CD4-positive, alpha-beta T cell treated with Interleukin-10 for 1 hour (primary cell): Measurements from ENCODE around the gene FRAT2.

Experiments
- DNase-seq: peaks from one replicate; pipeline ENCODE4 v3.0.0-alpha.2; 2020

FRAT2 gene, protein sequence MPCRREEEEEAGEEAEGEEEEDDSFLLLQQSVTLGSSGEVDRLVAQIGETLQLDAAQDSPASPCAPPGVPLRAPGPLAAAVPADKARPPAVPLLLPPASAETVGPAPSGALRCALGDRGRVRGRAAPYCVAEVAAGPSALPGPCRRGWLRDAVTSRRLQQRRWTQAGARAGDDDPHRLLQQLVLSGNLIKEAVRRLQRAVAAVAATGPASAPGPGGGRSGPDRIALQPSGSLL

DNA sequence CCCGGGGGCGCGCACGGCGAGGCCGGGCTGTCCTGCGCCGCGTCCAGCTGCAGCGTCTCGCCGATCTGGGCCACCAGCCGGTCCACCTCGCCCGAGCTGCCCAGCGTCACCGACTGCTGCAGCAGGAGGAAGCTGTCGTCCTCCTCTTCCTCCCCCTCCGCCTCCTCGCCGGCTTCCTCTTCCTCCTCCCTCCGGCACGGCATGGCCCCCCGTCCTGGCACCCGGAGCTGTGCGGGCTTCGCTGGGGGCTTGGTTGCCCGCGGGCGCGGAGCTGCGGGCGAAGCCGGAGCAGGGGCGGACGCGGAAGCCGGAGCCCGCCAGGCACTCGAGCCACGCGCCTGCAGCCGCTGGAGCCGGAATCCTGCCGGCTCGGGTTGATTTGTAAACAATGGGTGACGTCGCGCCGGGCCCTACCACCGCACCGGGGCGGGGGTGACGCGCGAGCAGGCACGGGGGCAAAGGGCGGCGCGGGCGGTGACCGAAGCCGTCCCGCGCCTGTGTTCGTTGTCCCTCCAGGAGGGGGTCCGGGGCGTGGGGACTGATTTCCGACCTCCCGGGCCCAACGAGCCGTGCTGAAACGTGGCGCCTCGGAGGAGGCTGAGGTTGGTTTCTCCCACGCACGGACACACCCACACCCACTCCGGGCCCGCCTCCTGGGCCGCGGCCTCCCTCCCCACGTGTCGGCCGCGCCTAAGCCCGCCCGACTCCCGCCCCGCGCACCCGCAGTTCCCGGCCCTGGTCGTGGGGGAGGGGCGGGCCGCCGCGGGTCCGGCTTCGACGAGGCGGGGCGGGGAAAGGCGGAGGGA is at the start of gene FRAT2:
Gene FRAT2, minus strand, starts transcription at position 360 of the 806 bp plus-strand sequence. Its CDS starts 157 bp downstream, at position 203.
- peak; percentile 90 for DNase-seq

DNA sequence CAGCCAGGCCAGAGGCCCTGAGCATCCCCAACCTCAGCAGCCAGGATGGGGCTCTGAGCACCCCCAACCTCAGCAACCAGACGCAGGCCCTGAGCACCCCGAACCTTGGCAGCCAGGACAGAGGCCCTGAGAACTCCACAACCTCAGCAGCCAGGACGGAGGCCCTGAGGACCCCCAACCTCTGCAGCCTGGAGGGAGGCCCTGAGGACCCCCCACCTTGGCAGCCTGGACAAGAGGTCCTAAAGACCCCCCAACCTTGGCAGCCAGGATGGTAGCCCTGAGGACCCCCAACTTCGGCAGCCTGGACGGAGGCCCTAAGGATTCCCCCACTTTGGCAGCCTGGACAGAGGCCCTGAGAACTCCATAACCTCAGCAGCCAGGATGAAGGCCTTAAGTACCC is 49.6 kb upstream of the FRAT2 start:
- no peak for DNase-seq

DNA sequence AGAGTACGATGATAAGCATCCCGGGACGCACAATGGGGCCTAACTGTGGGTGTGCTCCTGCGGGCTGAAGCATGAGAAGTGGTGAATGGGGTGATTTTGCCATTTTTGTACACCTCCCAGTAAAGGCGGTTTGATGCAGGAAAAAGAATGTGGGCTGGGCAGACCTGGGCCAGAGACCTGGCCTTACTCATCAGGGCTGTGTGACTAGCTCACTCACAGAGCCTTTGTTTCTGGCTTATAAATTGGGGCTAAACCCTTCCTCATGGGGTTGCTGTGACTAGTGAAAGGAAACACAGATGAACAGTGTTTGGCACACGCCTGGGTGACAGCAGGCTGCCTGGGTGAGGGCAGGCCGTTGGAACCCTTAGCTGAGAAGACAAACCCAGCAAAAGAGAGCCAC is 48.6 kb upstream of the FRAT2 start:
- no peak for DNase-seq

DNA sequence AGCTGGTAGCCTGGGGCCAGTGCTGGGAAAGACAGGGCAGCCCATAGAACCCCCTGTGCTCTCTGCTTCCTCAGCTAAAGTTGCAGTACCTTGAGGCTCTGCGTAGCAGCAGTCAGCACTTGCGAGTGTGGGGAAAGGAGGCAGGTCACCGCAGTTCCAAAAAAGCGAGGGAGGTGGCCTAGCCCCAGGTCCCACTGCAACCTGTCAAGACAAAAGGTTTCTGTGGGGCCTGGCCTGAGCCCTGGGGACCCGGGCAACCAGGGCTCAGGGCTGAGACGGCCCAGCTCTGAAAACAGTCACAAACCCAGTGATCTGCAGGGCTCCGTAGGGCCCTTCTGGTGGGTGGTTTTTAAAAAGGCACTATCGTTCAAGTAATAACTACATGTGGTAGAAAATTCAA is 47.1 kb upstream of the FRAT2 start:
- no peak for DNase-seq

DNA sequence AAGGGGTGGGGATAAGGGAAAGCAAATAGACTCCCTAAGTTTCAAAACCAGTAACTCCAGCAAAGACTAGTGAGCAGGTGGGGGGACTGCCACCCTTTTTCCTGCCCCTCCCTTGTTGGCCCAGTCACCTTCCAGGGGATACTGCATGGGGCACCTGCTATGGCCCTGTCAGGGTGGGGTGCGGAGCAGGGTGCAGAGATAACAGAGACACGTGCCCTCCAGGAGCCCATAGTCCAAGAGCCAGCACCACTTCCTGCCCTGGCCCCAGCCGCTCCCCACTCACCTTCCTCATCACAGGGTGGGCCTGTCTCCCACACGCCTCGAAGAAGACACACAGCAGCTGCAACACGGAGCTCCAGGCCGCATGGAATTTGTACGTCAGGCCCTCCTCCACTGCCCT is 46.0 kb upstream of the FRAT2 start:
- no peak for DNase-seq

DNA sequence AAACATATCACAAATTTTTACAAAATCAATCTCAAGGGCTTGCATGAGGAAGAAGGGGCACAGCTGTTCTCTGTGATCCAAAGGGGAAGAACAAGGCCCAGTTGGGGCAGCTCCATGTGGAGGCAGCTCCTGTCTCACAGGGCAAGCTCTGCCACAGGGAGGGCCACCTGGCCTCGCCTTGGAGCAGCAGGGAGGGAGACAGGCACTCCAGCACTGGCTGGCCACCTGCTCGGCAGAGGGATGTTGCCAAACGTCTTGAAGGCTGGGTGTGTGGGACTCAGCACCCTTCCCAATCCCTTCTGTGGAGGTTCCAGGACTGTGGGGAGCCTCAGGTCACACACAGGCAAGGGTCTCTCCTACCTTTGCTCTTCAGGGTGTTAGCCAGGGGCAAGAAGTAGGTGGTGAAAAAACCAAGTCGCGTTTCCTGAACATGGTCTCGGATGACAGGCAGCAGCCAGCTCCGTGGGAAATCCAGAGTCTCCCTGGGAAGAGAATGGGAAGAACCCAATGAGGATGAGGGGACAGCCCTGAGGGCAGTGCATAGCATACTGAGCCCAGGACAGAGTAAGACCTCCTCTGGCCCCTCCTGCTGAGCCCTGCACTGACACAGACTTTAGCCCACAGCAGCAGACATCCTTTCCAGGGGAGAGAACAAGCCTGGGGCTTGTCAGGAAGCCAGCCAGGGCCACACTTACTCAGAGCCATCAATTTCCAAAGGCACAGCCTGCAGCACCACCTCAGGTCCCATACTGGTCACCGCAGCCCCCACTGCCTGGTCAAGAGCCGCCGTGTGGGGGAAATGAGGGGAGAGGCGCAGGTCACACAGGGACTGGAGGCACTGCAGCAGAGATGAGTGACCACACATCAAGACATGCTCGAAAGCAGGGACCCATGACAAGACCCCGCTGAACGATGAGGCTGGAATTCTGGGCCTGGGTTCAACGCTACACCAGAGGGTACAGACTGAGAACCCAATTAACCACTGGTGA is 44.7 kb upstream of the FRAT2 start:
- DNase-seq: no peak

DNA sequence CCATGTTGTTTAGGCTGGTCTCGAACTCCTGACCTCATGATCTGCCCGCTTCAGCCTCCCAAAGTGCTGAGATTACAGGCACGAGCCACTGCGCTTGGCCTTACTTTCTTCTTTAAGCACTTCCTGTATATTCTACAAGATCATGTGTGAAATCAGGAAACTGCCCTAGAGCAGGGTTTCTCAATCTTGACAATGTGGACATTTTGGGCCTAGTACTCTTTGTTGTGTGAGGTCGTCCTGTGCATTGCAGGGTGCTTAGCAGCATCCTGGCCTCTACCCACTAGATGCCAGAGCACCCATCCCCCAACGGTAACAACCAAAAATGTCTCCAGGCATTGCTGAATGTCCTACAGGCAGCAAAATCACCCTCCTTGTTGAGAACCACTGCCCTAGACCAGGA is 41.9 kb upstream of the FRAT2 start:
- no peak for DNase-seq

DNA sequence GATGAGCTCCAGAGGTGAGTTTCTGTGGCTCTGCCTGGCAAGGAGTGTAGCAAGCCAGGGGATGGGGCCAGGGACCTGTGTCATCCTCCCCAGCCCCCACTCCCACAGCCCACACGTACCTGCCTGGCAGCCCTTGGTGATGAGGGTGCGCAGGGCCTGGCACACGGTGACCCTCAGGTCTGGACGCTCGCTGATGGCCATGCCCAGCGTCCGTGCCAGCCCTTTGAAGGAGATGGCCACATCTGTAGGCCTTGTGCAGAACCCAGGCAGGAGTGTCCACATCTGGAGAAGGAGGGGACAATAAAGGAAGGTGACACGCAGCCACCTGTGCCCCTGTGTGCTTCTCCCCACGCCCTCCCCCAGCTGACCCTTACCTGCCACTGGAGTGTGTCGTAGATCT is 38.9 kb upstream of the FRAT2 start:
- no peak for DNase-seq

DNA sequence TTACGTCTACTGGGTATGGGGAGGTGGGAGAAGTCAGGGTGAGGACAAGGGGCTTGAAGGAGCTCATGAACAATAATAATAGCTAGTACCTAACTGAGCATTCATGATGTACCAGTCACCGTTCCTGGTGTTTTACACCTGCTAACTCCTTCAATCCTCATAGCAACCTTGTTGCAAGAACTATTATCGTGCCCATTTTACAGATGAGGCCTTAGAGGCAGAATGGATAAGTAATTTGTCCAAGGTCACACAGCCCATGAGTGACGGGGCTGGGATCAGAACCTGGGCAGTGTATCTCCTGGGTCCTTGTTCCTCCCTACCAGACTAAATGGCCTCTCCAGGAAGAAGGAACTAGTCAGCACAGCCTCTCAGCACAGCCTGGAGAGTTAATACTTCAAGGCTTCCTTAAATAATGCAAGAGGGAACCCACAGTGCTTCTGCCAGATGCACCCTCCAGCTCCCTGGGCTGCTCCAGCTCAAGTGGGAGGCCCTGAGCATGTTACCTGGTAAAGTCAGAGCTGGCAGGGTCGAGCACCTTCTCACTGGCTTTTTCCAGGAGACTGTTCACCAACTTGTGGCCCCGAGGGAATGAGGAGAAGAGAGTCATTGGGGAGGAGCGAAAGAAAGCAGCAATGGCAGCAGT is 37.8 kb upstream of the FRAT2 start:
- no peak for DNase-seq

DNA sequence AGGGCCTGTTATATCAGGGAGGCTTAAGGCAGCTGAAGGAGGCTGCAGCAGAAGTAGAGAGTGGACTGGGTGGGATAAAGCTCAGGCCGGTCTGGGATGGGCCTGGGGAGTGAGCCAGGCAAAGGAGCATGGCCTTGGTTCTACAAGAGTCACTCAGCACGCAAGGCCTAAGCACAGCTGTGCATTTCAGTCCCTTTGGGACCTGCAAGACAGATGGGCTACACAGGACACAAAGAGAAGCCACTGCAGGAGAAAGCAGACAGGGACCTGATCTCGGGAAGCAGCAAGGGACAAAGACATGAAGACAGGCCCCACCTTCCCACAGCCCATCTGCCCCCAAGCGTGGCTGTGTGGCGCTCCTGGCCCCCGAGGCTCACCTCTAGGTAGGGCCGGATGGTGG is 37.2 kb upstream of the FRAT2 start:
- DNase-seq: no peak

DNA sequence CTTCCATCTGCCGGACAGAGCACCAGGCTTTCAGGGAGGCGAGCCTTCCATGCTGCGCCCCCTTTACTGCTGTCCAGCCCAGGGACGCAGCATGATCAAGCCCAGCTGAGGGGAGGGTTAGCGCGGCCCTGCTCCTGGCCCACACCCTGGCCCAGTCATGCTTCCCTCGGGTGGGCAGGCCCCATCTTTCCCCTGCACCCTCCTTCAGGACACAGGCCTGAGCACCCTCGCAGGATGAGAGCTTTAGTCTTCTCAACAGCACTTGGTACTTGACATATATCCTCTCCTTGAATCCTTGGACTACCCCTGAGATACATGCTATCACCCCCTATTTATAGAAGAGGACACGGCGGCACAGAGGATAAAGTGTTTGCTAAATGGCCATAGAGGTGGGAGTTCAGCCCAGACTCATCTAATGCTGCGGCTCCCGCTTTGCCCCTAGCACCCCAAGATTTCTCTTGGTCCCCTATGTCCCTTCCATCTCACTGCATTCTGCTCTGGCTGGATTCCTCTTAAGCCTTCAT is 32.7 kb upstream of the FRAT2 start:
- DNase-seq: no peak

DNA sequence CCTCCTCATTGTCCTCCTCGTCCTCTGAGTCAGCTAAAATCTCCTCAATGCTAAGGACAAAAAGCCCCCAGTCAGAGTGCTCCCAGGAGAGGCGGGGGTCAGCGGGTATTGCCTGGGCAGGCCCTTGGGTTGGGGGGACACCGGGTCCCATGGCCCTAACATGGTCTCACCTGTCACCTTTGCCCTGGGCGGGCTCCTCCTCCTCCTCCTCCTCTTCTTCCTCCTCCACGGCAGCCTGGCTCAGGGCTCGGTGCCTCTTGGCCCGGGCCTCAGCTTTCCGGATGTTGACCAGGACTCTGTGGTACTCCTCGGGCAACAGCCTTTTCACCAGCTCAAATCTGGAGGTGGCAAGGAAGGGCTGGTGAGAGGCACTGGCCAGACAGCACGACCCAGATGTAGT is 32.0 kb upstream of the FRAT2 start:
- DNase-seq: no peak

DNA sequence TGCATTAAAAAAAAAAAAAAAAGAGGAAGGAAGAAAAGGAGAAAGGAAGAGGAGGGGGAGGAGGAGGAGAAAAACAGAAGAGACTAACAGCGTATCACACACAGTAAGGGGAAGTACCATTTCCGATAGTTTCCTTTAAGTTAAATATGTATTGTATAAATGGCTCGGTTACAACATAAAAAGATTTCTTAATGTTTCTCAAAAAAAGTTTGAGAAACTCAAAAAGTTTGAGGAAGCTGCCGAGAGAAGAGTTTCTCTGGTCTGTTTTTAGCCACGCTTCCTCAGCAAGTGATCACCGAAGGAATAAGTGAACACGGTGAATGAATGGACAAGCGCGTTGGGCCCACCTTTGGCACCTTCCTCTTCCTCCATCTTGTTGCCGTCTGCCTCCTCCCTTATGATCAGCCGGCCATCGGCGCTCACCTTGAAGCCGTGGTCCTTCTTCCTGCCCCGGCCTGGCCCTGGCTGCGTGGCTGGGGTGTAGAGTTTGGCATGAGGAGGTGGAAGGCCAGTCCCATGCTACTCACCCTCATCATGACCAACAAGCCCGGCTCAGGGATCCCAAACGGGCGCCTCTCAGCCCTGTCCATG is 31.3 kb upstream of the FRAT2 start:
- DNase-seq: no peak

DNA sequence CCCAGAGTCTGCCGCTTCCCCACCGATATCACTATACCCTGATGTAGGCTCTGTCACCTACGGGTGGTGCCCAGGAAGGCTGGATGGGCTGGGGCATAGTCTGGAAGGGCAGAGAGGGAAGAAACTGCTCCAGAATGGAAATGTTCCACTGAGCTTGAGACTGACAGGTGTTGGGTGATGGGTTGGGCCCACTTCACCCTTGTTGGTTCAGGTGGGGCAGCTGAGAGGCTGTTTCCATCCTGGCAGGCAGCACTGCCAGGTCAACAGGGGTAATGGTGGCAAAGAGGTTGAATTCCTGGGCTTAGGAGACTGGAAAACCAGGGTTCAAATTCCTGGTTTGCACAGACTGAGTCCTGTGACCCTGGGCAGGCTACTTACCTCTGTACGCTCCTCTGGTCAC is 28.5 kb upstream of the FRAT2 start:
- no peak for DNase-seq

DNA sequence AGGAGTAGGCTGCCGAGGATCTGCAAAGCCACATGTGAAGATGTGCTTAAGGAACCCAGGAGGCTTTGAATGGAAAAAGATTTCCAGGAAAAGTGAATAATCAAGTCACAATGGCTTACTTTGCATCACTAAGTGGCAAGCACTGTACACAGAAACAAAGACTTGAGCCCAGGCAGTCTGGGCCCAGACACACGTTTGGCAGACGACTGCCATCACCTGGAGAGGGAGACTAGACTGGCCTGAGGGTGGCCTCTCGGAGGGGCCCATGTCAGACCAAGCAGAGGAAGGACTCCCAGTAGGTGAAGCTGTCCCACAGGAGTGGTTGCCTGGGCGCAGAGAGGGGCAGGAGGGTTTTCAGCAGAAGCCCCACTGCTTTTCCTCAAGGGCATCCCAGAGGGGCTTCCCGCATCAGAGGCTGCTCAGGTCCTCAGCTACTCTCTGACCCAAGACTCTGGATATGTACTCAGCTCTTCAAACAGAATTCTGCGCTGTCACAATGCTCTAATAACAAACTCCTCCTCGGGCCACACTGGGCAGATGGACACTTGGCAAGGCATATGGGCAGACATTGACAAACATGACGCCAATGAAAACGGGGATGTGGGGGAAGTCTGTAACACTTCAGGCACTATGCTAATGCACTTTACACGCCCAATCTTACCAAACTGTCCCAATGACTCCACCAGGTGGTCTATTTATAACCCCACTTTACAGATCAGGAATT is 27.9 kb upstream of the FRAT2 start:
- DNase-seq: no peak

DNA sequence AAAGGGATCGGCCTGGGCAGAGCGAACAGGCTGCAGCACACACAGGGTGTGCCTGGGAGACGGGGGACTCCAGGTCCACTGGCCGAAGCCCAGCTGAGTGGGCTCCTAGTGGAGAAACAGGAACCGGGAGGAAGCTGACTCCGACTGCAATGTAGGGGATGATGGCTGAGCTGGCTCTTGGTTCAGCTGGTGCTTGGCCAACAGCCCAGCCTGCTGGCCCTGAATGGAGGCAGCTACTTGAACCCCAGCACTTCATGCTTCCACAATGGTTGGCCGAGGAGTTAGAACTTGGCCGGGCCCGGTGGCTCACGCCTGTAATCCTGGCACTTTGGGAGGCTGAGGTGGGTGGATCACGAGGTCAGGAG is 27.0 kb upstream of the FRAT2 start:
- DNase-seq: no peak

DNA sequence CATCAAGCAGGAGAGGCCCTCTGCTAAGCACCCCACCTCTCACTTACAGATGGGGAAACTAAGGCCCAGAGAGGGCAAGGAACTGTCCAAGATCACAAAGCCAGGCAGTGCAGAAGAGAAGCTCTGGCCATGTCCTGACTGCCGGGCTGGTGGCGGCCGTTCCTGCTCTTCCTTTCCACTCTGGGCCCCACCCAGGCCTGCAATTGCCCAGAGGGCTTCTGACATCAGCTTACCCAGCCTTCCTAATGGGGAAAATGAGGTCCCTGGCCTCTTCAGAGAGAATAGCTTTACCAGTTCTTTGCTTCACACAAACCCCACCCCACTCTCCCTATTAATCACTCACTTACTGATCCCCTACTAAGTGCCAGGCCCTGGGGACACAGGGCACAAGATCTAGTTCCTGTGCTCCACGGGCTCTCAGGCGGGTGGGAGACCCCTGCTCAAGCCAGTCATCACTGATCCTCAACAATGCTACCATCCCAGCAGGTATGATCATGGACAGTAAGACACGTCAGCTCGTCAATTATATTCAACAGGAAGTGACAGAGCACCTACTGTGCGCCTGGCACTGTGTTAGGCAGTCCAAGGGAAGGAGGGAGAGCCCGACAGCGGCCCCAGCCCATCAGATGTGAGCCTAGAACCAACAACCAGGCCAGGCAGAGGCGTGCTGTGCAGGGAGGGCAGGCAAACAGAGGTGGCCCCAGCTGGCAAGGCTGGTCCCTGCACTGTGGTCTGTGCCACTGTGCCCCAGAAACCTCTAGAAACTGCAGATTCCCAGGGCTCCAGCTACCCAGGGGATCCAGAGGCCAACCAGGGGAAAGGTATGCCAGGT is 26.4 kb upstream of the FRAT2 start:
- DNase-seq: no peak

DNA sequence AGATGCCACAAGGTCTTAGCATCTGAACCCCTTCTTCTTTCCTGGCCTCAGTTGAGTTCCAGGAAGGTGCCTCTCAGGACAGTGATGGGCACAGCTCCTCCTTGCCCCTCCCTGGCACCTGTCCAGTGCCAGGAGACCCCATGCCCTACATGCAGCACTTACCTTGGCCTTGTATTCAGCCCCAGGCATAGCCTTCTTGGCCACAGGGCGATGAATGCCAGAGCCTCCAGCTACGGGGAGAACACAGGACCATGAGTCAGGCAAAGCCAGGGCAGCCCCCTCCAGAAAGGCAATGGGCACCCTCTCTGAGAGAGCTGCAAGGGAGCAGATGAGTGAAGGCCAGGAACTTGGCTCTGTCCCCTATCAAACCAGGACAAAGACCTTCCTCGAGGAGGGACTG is 24.3 kb upstream of the FRAT2 start:
- no peak for DNase-seq

DNA sequence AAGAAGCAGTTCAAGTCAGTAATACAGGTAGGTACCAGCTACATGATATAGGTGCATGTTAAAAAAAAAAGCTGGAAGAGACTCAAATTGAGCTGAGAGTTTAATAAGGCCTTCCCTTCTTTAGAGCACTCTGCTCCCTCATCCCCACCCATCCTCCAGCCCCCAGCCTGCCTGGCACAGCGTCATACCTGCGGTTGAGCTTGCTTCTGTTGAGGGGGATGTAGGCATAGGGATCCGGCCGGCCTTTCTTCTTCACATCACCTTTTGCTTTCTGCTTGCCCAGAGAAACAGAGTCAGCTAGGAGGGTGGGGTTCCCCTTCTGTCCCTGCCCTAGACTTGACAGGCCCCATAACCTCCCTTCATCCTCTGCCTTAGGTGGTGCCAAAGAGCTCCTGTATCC is 23.8 kb upstream of the FRAT2 start:
- DNase-seq: no peak

DNA sequence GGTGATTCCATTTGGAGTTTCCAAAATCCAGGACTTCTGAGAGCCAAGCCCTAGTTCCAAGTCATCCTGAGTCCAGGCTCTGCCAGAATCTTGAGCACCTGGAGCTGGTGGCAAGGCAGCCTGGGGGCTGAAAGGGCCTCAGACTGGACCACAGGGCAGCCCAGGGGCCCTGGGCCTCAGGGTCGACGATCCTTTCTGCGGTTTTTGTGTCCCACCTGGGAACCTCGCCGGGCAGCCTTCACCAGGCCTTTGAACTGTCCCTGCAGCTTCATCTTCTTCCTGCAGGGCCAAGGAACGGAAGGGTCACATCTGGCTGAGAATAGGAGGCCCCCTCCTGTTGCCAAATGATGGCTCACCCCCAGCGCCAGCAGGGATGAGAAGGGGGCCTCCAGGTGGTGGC is 22.4 kb upstream of the FRAT2 start:
- DNase-seq: no peak
